Suprapubic skin (tissue), 4 donors: ENCODE measurements around the gene TMEM205. TPM values are rescaled to one million over a fixed set of nuclear protein-coding genes. Genes with fewer than 3 reads are reported as not detected.
A peak's percentile ranks its signal among the peaks of the same experiment; 100 is the strongest.

Experiments
- DNase-seq, 2 donors: peaks; one replicate each; pipeline ENCODE4 v3.0.0-alpha.2; 2019; ENCODE audit warnings: low spot score in 2 of 2
- H3K27ac ChIP-seq: fragments of 200-600 bp; sonication (generic); one replicate; pipeline ENCODE4 v1.5.1; 2019
- H3K27me3 ChIP-seq: fragments of 200-600 bp; sonication (generic); one replicate; pipeline ENCODE4 v1.5.1; 2019
- H3K36me3 ChIP-seq: fragments of 200-600 bp; sonication (generic); one replicate; pipeline ENCODE4 v1.5.1; 2019
- H3K4me1 ChIP-seq: fragments of 200-600 bp; sonication (generic); one replicate; pipeline ENCODE4 v1.5.1; 2019
- H3K4me3 ChIP-seq: fragments of 200-600 bp; sonication (generic); one replicate; pipeline ENCODE4 v1.5.1; 2019; ENCODE audit warnings: mild to moderate bottlenecking
- H3K9me3 ChIP-seq: fragments of 200-600 bp; sonication (generic); one replicate; pipeline ENCODE4 v1.5.1; 2019
- EP300 ChIP-seq: sonication (generic); formaldehyde crosslinking; IDR thresholded peaks from one replicate; pipeline ENCODE4 v1.6.1; 2017; ENCODE audit warnings: antibody characterized with exemption
- POLR2A ChIP-seq, 2 donors: fragments of 450-650 bp; IDR thresholded peaks; one replicate each; pipeline ENCODE4 v1.6.1; 2017; ENCODE audit warnings: antibody characterized with exemption in 2 of 2, mild to moderate bottlenecking in 2 of 2, moderate library complexity in 2 of 2
- POLR2AphosphoS5 ChIP-seq, 3 donors: sonication (generic); formaldehyde crosslinking; IDR thresholded peaks; one replicate each; pipeline ENCODE4 v1.6.1; 2017; ENCODE audit warnings: antibody characterized with exemption in 3 of 3
- WGBS: methylation state at CpG from one replicate; pipeline ENCODE4 v1.1.5; 2018; 5-methylcytosine and 5-hydroxymethylcytosine counted together
- total RNA-seq, 4 donors: library from RNA; depleted of rRNA; stranded (reverse); fragments of >200 nt; gene quantifications; one replicate each; pipeline ENCODE4 v1.1.0, GENCODE V29; 2016
- TF ChIP-seq, protein P1 (sequence below), 2 donors: fragments of 200-600 bp in 1 of 2; fragments of 450-650 bp in 1 of 2; sonication (generic) in 1 of 2; IDR thresholded peaks; one replicate each; pipeline ENCODE4 v1.5.1; 2016 to 2019; ENCODE audit warnings: antibody characterized with exemption in 2 of 2, mild to moderate bottlenecking in 1 of 2, moderate library complexity in 1 of 2

Gene TMEM205
- total RNA-seq, 4 donors from 2014 or later, result 202 to 245 (median 207) TPM

DNA sequence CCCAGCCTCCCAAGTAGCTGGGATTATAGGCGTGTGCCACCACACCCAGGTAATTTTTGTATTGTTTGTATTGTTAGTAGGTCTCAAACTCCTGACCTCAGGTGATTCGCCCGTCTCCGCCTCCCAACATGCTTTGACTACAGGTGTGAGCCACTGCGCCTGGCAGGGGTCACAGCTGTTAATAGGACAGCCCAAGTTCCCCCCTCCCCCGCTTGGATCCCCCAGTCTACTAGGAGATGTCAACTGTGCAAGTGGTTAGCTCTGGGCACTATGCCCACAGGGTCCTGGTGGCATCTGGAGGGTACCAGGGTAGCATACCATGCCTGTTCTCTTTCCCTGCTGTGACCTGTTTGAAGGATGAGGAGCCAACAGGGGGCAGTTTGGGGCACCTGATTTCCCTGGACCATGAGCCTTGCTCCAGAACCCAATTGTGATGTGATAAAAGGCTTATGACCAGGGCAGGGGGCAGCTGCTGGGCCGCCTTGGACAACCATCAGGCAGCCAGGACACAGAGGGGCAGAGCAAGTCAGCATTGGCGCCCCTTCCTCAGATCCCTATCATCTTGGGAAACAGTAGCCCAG lies 50.3 kb downstream of the TMEM205 start, which contains the start of gene TSPAN16:
TSPAN16 (plus strand) TSS at position 496 of the 581 bp plus-strand sequence. CDS start 138 bp downstream, outside the sequence.
- no peaks in the 10 kb centered on the region for H3K36me3 ChIP-seq
- TF ChIP-seq EP300 (no peak), POLR2A (IDR thresholded peaks at IDR 0.05) (no peak)
- TF ChIP-seq, protein P1, sequence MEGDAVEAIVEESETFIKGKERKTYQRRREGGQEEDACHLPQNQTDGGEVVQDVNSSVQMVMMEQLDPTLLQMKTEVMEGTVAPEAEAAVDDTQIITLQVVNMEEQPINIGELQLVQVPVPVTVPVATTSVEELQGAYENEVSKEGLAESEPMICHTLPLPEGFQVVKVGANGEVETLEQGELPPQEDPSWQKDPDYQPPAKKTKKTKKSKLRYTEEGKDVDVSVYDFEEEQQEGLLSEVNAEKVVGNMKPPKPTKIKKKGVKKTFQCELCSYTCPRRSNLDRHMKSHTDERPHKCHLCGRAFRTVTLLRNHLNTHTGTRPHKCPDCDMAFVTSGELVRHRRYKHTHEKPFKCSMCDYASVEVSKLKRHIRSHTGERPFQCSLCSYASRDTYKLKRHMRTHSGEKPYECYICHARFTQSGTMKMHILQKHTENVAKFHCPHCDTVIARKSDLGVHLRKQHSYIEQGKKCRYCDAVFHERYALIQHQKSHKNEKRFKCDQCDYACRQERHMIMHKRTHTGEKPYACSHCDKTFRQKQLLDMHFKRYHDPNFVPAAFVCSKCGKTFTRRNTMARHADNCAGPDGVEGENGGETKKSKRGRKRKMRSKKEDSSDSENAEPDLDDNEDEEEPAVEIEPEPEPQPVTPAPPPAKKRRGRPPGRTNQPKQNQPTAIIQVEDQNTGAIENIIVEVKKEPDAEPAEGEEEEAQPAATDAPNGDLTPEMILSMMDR (IDR thresholded peaks at IDR 0.05), result no peak
- no peaks in the 10 kb centered on the region for H3K27me3 ChIP-seq
- 71% methylated on average over 6 of the region's 8 CpGs for WGBS
- H3K27ac ChIP-seq, result no peak within 1 kb of the TSS
- no peak within 1 kb of the TSS for H3K4me3 ChIP-seq
- DNase-seq, result no peak
- peaks cover 12% of the 10 kb centered on the region for H3K4me1 ChIP-seq
- no peaks in the 10 kb centered on the region for H3K9me3 ChIP-seq

DNA sequence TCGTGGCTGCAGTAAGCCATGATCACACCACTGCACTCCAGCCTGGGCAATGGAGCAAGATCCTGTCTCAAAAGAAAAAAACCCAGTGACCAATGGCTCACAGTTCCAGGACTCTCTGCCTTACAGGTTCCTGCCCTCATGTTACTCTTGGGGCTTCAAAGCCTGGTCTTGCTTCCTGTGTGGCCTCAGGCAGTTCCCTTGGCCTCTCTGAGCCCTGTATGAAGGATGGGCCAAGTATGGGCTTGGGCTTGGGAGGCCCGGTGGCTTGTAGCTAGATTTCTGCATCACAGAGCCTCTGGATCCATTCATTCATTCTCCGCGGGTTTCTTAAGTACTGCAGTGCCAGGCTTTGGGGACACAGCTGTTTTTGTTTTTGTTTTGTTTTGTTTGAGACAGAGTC lies 50.9 kb downstream of the TMEM205 start:
- no peak for TF ChIP-seq EP300
- TF ChIP-seq, protein P1 (IDR thresholded peaks at IDR 0.05), result no peak
- whole genome bisulfite sequencing, result 80% methylated on average over 4 of the region's 4 CpGs
- no peak for DNase-seq
- Histone ChIP-seq H3K27me3 (no peaks in the 10 kb centered on the region), H3K27ac (no peak overlapping the region), H3K4me3 (no peak overlapping the region), H3K4me1 (peaks cover 12% of the 10 kb centered on the region), H3K36me3 (no peaks in the 10 kb centered on the region), H3K9me3 (no peaks in the 10 kb centered on the region)

DNA sequence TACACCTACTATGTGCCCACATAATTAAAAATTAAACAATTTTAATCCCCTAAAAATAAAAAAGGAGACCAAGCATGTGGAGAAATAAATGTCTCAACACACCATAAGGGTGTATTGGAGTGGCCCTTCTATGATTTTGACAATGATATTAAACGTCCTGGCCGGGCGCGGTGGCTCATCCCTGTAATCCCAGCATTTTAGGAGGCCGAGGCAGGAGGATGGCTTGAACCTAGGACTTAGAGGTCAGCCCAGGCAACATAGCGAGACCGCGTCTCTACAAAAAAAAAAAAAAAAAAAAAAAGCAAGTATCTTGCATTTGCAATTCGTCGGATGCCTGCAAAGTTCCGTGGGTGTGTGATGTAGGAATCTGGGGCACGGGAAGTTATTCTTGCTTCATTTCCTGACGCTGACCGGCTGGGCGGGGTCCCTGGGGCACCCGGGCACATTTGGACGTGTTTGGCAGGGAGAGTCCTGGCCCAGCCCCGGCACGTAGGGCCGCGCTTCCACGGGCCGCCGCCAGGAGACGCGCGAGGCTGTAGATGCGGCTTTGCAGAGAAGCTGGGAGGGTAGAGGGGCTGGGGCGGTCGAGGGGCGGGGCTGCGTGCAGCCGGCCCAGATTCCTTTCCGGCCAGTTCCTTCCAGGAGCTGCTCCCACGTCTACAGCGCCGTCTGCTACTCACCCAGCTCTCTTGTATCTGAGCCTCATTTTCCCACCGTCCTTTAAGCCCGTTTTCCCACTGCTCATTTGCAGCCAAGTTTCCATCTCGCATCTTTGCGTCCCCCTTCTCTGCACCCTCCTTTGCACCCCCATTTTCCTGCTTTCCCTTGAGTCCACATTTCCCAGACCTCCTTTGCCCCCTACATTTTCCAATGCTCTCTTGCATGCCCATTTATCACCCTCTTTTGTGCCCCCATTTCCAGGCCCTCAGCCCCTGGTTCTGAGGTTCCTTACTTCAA lies 52.4 kb downstream of the TMEM205 start:
- no peaks in the 10 kb centered on the region for H3K9me3 ChIP-seq
- TF ChIP-seq POLR2A (IDR thresholded peaks at IDR 0.05) (no peak), POLR2AphosphoS5 (IDR thresholded peaks at IDR 0.05) (peak in 2 of 3 donors; percentile 84 to 91)
- TF ChIP-seq, protein P1 (IDR thresholded peaks at IDR 0.05), result peak; percentile 99 to 100
- no peaks in the 10 kb centered on the region for H3K27me3 ChIP-seq
- H3K4me3 ChIP-seq, result peak overlapping the region; percentile 26
- peaks cover 12% of the 10 kb centered on the region for H3K4me1 ChIP-seq
- DNase-seq, result peak; percentile 97
- H3K36me3 ChIP-seq, result no peaks in the 10 kb centered on the region
- 4% methylated on average over 28 of the region's 41 CpGs for WGBS
- H3K27ac ChIP-seq, result no peak overlapping the region

Other genes with a start within 250 kb of the TMEM205 start
- gene SPC24, start 190.5 kb downstream of the TMEM205 start, total RNA-seq, result 1 to 10 TPM; 1.8 to 4.0 (median 3.7) TPM
- 10 to 100 TPM; 42.5 to 75.5 (median 65.1) TPM for gene KANK2, start 148.7 kb downstream of the TMEM205 start, total RNA-seq
- not detected for gene ANGPTL8, start 106.6 kb downstream of the TMEM205 start, total RNA-seq
- gene DOCK6, start 83.7 kb downstream of the TMEM205 start, total RNA-seq, result 100 to 1,000 TPM in 2 of 4 donors, 10 to 100 TPM in 2; 69.7 to 188 (median 98.3) TPM
- not detected for gene TSPAN16, start 50.1 kb downstream of the TMEM205 start, total RNA-seq
- 100 to 1,000 TPM in 2 of 4 donors, 10 to 100 TPM in 2; 68.7 to 132 (median 98.3) TPM for gene RAB3D, start 6.6 kb downstream of the TMEM205 start, total RNA-seq
- 10 to 100 TPM in 3 of 4 donors, 1 to 10 TPM in 1; 8.0 to 58.3 (median 14.3) TPM for gene CCDC159, start 251 bp upstream of the TMEM205 start, total RNA-seq
- 10 to 100 TPM; 18.9 to 32.1 (median 22.5) TPM for gene PLPPR2, start 9.2 kb upstream of the TMEM205 start, total RNA-seq
- gene SWSAP1, start 28.4 kb upstream of the TMEM205 start, total RNA-seq, result 1 to 10 TPM; 1.6 to 3.7 (median 2.6) TPM
- 1 to 10 TPM; 1.2 to 5.1 (median 2.9) TPM for gene EPOR, start 38.0 kb upstream of the TMEM205 start, total RNA-seq
- 1 to 10 TPM; 1.4 to 4.3 (median 3.5) TPM for gene RGL3, start 73.0 kb upstream of the TMEM205 start, total RNA-seq
- 1 to 10 TPM in 1 of 4 donors, under 1 TPM in 2, not detected in 1; 0.23 to 1.0 (median 0.48) TPM for gene ODAD3, start 88.9 kb upstream of the TMEM205 start, total RNA-seq
- 100 to 1,000 TPM; 119 to 164 (median 124) TPM for gene PRKCSH, start 89.4 kb upstream of the TMEM205 start, total RNA-seq
- gene ELAVL3, start 134.8 kb upstream of the TMEM205 start, total RNA-seq, result not detected
- 10 to 100 TPM; 10.1 to 19.1 (median 11.8) TPM for gene ZNF653, start 159.6 kb upstream of the TMEM205 start, total RNA-seq
- 10 to 100 TPM; 40.4 to 65.7 (median 57.8) TPM for gene ECSIT, start 182.9 kb upstream of the TMEM205 start, total RNA-seq
- gene CNN1, start 192.6 kb upstream of the TMEM205 start, total RNA-seq, result 10 to 100 TPM; 19.9 to 31.6 (median 24.2) TPM
- gene ELOF1, start 213.0 kb upstream of the TMEM205 start, total RNA-seq, result 10 to 100 TPM; 30.6 to 55.3 (median 41.1) TPM
- gene ACP5, start 231.4 kb upstream of the TMEM205 start, total RNA-seq, result 10 to 100 TPM; 18.0 to 40.1 (median 32.8) TPM